WTC11 (cell line): ENCODE measurements around the gene SLC4A9. TPM values are rescaled to one million over a fixed set of nuclear protein-coding genes. Genes with fewer than 3 reads are reported as not detected.

Source experiments
- ATAC-seq: fragments of 200-7000 bp; cut with Tn5 transposase; 2 replicates; pipeline ENCODE4 v1.10.0; 2021; ENCODE audit warnings: mild to moderate bottlenecking, moderate library complexity
- CTCF ChIA-PET: fragments of 300-600 bp; sonication (Branson Sonifier 250); formaldehyde crosslinking; loops from one replicate; lab custom pipeline; 2021; ENCODE audit warnings: antibody characterized with exemption; lab: Charles Lee
- POLR2A ChIA-PET: fragments of 350-600 bp; sonication (Branson Sonifier 250); formaldehyde crosslinking; loops from one replicate; lab custom pipeline; 2021; ENCODE audit warnings: antibody characterized with exemption; lab: Charles Lee
- DNase-seq: peaks from one replicate; pipeline ENCODE4 v3.0.0; 2021; ENCODE audit warnings: low spot score
- H3K27ac Mint-ChIP-seq: 2 replicates; pipeline ENCODE4 v1.8.0; 2021; ENCODE audit warnings: mixed read lengths
- H3K27me3 Mint-ChIP-seq: 2 replicates; pipeline ENCODE4 v1.8.0; 2021; ENCODE audit warnings: low read depth, mild to moderate bottlenecking, moderate library complexity, mixed read lengths
- H3K36me3 Mint-ChIP-seq: 2 replicates; pipeline ENCODE4 v1.8.0; 2021; ENCODE audit warnings: mixed read lengths
- H3K4me1 Mint-ChIP-seq: 2 replicates; pipeline ENCODE4 v1.8.0; 2022; ENCODE audit warnings: mixed read lengths
- H3K4me3 Mint-ChIP-seq: 2 replicates; pipeline ENCODE4 v1.8.0; 2021; ENCODE audit warnings: mild to moderate bottlenecking, moderate library complexity, mixed read lengths
- H3K9me3 Mint-ChIP-seq: 2 replicates; pipeline ENCODE4 v1.8.0; 2021; ENCODE audit warnings: mixed read lengths
- AFF4 ChIP-seq: sonication (generic); formaldehyde crosslinking; IDR thresholded peaks from 2 replicates; pipeline ENCODE4 v1.8.1; 2023; ENCODE audit warnings: mild to moderate bottlenecking, missing genetic modification reagents, borderline replicate concordance
- ATF1 ChIP-seq: sonication (generic); formaldehyde crosslinking; IDR thresholded peaks from 2 replicates; pipeline ENCODE4 v1.8.1; 2023; ENCODE audit warnings: mild to moderate bottlenecking, moderate library complexity, missing genetic modification reagents
- CDX4 ChIP-seq: fragments of 250-450 bp; sonication (Bioruptor Pico); IDR thresholded peaks from 2 replicates; pipeline ENCODE4 v1.9.0; 2021; ENCODE audit warnings: moderate library complexity, mild to moderate bottlenecking, inconsistent platforms, borderline replicate concordance
- E2F4 ChIP-seq: sonication (generic); formaldehyde crosslinking; IDR thresholded peaks from 2 replicates; pipeline ENCODE4 v1.8.1; 2022; ENCODE audit warnings: low read depth, mild to moderate bottlenecking, moderate library complexity, missing genetic modification reagents, borderline replicate concordance
- E2F5 ChIP-seq: sonication (generic); formaldehyde crosslinking; IDR thresholded peaks from 2 replicates; pipeline ENCODE4 v1.8.1; 2022; ENCODE audit warnings: mild to moderate bottlenecking, moderate library complexity, missing genetic modification reagents
- FOXK1 ChIP-seq: sonication (generic); formaldehyde crosslinking; IDR thresholded peaks from 2 replicates; pipeline ENCODE4 v1.8.0; 2022; ENCODE audit warnings: mild to moderate bottlenecking, moderate library complexity, missing genetic modification reagents
- GRHL2 ChIP-seq: fragments of 250-450 bp; sonication (Bioruptor Pico); IDR thresholded peaks from 2 replicates; pipeline ENCODE4 v1.8.0; 2022; ENCODE audit warnings: mild to moderate bottlenecking, moderate library complexity; ENCODE audit not compliant: insufficient replicate concordance, severe bottlenecking
- IRF1 ChIP-seq: sonication (generic); formaldehyde crosslinking; IDR thresholded peaks from 2 replicates; pipeline ENCODE4 v1.8.0; 2023; ENCODE audit warnings: missing genetic modification reagents
- JAZF1 ChIP-seq: fragments of 250-450 bp; sonication (Bioruptor Pico); IDR thresholded peaks from 2 replicates; pipeline ENCODE4 v1.9.0; 2021; ENCODE audit warnings: moderate library complexity, mild to moderate bottlenecking, inconsistent platforms
- SMAD3 ChIP-seq: sonication (generic); formaldehyde crosslinking; IDR thresholded peaks from 2 replicates; pipeline ENCODE4 v1.8.0; 2022; ENCODE audit warnings: missing genetic modification reagents, mild to moderate bottlenecking, borderline replicate concordance
- SMAD4 ChIP-seq: sonication (generic); formaldehyde crosslinking; IDR thresholded peaks from 2 replicates; pipeline ENCODE4 v1.8.0; 2022; ENCODE audit warnings: mild to moderate bottlenecking, missing genetic modification reagents
- TCF7 ChIP-seq: sonication (generic); formaldehyde crosslinking; IDR thresholded peaks from 2 replicates; pipeline ENCODE4 v1.8.0; 2022; ENCODE audit warnings: mild to moderate bottlenecking, low read depth, missing genetic modification reagents, moderate library complexity
- ZBTB43 ChIP-seq: sonication (generic); formaldehyde crosslinking; IDR thresholded peaks from 2 replicates; pipeline ENCODE4 v1.8.1; 2023; ENCODE audit warnings: mild to moderate bottlenecking, missing genetic modification reagents
- ZMAT4 ChIP-seq: fragments of 250-450 bp; sonication (Bioruptor Pico); IDR thresholded peaks from 2 replicates; pipeline ENCODE4 v1.9.0; 2021; ENCODE audit warnings: mild to moderate bottlenecking
- ZNF416 ChIP-seq: fragments of 250-450 bp; sonication (Bioruptor Pico); IDR thresholded peaks from 2 replicates; pipeline ENCODE4 v1.9.0; 2021; ENCODE audit warnings: mild to moderate bottlenecking, inconsistent platforms
- ZNF671 ChIP-seq: fragments of 250-450 bp; sonication (Bioruptor Pico); IDR thresholded peaks from 2 replicates; pipeline ENCODE4 v1.8.0; 2021; ENCODE audit warnings: mild to moderate bottlenecking
- total RNA-seq: library from RNA; stranded (reverse); gene quantifications from 3 replicates; pipeline ENCODE4 v1.2.3, GENCODE V29; 2021

SLC4A9 gene
- total RNA-seq, 1 experiment from 2014 or later = 0.37 TPM

GRCh38 chr5:140381972-140382371 is 22.0 kb downstream of the SLC4A9 start (continued):
- TF ChIP-seq JAZF1 (no peak), IRF1 (CRISPR knock-in tag) (no peak), ZBTB43 (CRISPR knock-in tag) (no peak)
- TF ChIP-seq, all 79 proteins: peak for 0

GRCh38 chr5:140382866-140383265 is 22.9 kb downstream of the SLC4A9 start:
- ChIA-PET CTCF (interaction anchor here (1.8 to 2.2 kb wide), 2 partner anchors 10 to 37 kb away, joined by 4 to 13 read pairs; partner anchors contain the start of gene HBEGF), POLR2A (interaction anchor here (0.5 kb wide), 1 partner anchor 50 kb away, joined by 3 read pairs; no protein-coding TSS in a partner anchor)
- H3K27me3 Mint-ChIP-seq = peaks cover 3% of the 10 kb centered on the region
- no peak for DNase-seq
- no peaks in the 10 kb centered on the region for H3K4me1 Mint-ChIP-seq
- no peak for TF ChIP-seq GRHL2 (CRISPR knock-in tag)
- 0 out of 2 replicates have a peak, but pooled peaks cover 3% of the 10 kb centered on the region for H3K9me3 Mint-ChIP-seq
- H3K36me3 Mint-ChIP-seq = no peaks in the 10 kb centered on the region
- no peak overlapping the region for H3K4me3 Mint-ChIP-seq
- H3K27ac Mint-ChIP-seq = no peak overlapping the region
- no peak for ATAC-seq

- no peak for ATAC-seq
- TF ChIP-seq SMAD4 (CRISPR knock-in tag) = no peak
- no peak for TF ChIP-seq FOXK1
- no peak for TF ChIP-seq TCF7 (CRISPR knock-in tag)
- TF ChIP-seq ZNF671 (CRISPR knock-in tag) = no peak
- TF ChIP-seq ZMAT4 (CRISPR knock-in tag) = no peak
- TF ChIP-seq E2F4 = no peak
- Mint-ChIP-seq H3K9me3 (0 out of 2 replicates have a peak, but pooled peaks cover 3% of the 10 kb centered on the region), H3K36me3 (no peaks in the 10 kb centered on the region), H3K4me3 (no peak overlapping the region), H3K27me3 (peaks cover 3% of the 10 kb centered on the region), H3K4me1 (no peaks in the 10 kb centered on the region), H3K27ac (no peak overlapping the region)
- no peak for DNase-seq
- POLR2A ChIA-PET = interaction anchor here (0.5 kb wide), 1 partner anchor 50 kb away, joined by 3 read pairs; no protein-coding TSS in a partner anchor
- CTCF ChIA-PET = no interaction called here
Observed at GRCh38 chr5:140383300-140383699, 23.3 kb downstream of the SLC4A9 start.

GRCh38 chr5:140388052-140388451 is 28.1 kb downstream of the SLC4A9 start:
- H3K9me3 Mint-ChIP-seq = no peaks in the 10 kb centered on the region

More at GRCh38 chr5:140388052-140388451, 28.1 kb downstream of the SLC4A9 start:
- no peak for DNase-seq
- ChIA-PET CTCF (interaction anchor here (0.9 to 1.9 kb wide), 2 partner anchors 16 to 144 kb away, joined by 3 to 6 read pairs; no protein-coding TSS in a partner anchor), POLR2A (no interaction called here)
- H3K4me1 Mint-ChIP-seq = no peaks in the 10 kb centered on the region
- TF ChIP-seq SMAD3 = no peak
- TF ChIP-seq ATF1 = no peak
- TF ChIP-seq E2F5 (CRISPR knock-in tag) = no peak
- TF ChIP-seq ZNF416 (CRISPR knock-in tag) = no peak
- no peak for TF ChIP-seq CDX4 (CRISPR knock-in tag)
- TF ChIP-seq GRHL2 (CRISPR knock-in tag) = no peak
- no peak for TF ChIP-seq AFF4 (CRISPR knock-in tag)
- H3K27me3 Mint-ChIP-seq = no peaks in the 10 kb centered on the region; the same call in none of the 2 replicates
- no peak overlapping the region for H3K27ac Mint-ChIP-seq
- ATAC-seq = no peak
- H3K4me3 Mint-ChIP-seq = no peak overlapping the region
- H3K36me3 Mint-ChIP-seq = no peaks in the 10 kb centered on the region
